ENCODE results near the gene CYP24A1.
"Not testable (repeated sequence)": the region's sequence is repeated elsewhere in the genome, so short reads cannot be mapped to it uniquely, and the experiment has no call there.

The CYP24A1 gene

DNA sequence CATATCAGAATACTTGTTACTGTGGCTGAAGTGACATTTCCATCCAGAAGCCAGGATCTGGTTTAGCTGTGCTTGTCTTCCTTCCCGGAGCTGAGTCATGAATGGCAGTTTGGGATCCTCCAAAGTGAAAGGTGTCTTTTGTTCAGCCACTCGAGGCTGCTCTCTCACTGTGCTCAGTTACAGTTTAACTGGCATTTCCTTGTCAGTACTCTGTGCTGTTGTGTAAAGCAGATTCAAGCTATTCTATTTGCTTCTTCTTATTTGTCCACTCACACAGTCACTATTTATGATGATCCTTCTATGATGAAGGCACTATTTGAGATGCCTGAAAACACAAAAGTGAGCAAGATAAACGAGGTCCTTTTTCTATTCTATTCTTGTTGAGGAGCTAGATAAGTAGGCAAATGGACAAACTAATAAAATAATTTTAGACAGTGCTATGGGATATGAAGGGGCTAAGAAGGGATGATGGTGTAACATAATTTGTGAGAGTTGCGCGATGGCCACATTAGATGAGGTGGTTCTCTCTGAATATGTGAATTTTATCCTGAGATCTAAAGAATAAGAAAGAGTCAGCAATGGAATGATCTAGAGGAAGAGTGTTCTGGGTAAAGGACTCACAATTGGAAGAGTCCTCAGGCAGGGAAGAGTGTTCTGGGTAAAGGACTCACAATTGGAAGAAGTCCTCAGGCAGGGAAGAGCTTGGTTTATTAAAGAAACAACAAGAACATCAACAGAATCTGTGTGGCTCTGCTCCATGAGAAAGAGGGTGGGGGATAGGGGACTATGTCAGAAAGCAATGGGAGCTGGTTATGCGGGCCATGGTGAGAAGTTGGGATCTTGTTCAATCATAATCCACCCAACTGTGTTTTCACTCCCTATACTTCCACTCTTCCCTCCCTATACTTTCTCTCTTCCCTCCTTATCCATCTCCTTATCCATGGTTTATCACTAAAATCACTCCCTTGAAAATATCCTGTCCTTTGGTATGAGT, 40.1 kb downstream of the CYP24A1 start:
- no peak for DNase-seq (ENCODE audit: low read depth)

GRCh38 chr20:54132612-54133433, 41.0 kb downstream of the CYP24A1 start:
- DNase-seq (ENCODE audit: low read depth) = no peak

- no peak for DNase-seq (ENCODE audit: low read depth)
Observed at GRCh38 chr20:54131675-54132611, 41.8 kb downstream of the CYP24A1 start.

- not testable (repeated sequence) for DNase-seq (ENCODE audit: low read depth)
Observed at GRCh38 chr20:54131125-54131524, 42.7 kb downstream of the CYP24A1 start.

DNA sequence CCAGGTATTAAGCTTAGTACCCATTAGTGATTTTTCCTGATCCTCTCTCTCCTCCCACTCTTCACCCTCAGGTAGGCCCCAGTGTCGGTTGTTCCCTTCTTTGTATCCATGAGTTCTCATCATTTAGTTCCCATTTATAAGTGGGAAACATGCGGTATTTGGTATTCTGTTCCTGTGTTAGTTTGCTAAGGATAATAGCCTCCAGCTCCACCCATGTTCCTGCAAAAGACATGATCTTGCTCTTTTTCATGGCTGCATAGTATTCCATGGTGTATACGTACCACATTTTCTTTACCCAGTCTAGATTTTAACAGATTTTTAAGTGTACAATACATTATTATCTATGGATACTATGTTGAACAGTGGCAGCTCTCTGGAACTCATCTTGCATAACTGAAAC, 44.4 kb downstream of the CYP24A1 start:
- no peak for DNase-seq (ENCODE audit: low read depth)

DNA sequence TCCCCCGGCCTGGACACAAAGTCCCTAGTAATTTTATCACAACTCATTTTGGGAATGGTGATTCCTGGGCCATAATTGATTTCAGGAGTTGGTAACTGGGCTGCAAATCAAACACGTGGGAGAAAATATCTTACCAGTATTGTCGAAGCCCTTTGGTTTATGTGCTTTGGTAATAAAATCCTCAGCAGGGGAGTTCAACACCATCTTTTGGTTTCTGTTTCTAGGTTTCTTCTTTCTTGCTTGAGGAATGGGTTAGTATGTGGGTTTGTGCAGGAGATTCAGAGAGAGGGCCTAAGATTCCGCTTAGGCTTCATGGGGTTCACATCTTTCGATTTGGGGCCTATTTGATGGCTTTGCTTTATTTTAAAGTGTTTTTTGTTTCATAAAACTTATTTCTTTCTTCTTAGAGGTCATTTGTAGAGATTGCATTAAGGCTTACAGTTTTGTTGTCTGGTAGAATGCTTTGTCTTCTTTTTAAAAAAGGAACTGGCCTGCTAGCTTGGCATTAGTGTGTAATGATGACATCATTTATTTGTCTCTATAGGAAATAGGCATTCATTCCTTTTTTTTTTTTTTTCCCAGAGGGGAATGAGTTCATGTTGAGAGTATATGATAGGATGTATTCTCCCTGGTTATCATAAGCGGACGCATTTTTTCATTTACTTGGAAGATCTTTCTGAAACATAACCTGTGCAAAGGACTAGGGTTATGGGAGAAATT, 45.8 kb downstream of the CYP24A1 start:
- DNase-seq (ENCODE audit: low read depth) = no peak

- DNase-seq (ENCODE audit: low read depth) = no peak
Observed at GRCh38 chr20:54126806-54127655, 46.8 kb downstream of the CYP24A1 start.

DNA sequence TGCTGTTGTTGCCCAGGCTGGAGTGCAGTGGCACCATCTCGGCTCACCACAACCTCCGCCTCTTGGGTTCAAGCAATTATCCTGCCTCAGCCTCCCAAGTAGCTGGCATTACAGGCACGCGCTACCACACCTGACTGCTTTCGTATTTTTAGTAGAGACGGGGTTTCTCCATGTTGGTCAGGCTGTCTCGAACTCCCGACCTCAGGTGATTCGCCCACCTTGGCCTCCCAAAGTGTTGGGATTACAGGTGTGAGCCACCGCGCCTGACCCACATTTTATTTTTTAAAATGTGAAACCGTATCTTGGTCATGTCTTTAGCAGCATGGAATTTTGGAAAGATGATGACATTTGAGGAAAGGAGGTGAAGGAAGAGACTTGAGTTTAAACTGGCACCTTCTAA, 47.5 kb downstream of the CYP24A1 start:
- DNase-seq (ENCODE audit: low read depth) = not testable (repeated sequence)

DNA sequence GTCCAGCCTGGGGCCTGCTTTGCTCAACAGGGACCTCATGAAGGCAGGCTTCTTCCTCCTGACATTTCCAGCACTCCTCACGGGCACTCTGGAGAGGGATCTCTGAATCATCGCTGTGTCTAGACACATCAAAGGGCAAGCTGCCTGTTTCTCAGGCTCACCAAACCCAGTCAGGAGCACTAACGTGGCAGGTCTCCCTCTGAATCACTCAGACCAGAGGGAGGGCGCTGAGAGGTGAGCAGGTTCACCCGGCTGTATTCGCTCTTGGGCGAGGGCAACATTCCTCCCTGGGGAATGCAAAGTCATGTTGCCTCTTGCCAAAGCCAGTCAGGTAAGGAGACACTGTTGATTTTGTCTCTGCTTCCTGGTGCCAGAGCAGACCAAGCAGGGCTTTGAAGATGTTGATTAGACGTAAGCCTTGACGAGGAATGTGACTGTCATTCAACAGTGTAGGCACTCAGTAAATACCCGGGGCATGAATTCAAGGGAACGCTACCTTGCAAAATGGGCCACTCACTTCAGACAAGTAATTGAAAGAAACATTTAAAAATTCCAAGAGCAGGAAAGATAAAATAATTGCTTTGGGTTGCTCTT, 50.1 kb downstream of the CYP24A1 start:
- no peak for DNase-seq (ENCODE audit: low read depth)

GRCh38 chr20:54122681-54123586, 50.9 kb downstream of the CYP24A1 start:
- DNase-seq (ENCODE audit: low read depth) = no peak

DNA sequence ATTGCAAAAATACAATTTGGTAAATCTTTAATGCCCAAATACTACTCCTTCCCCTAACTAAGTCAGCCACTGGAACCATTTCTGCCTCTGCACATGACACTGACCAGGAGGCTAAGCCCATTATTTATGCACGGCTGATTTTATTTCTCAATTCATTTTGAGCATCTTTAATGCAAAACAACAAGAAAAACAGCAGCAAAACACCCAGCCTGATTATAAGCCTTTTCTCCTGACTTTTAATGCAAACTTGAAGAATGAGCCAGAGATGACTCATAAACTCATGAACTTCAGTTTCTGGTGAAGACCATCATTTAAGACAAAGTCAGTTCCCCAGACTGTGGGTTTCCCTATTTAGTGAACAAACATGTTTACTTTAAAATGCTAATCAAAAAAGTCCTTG, 51.6 kb downstream of the CYP24A1 start:
- no peak for DNase-seq (ENCODE audit: low read depth)

GRCh38 chr20:54119744-54120143, 54.0 kb downstream of the CYP24A1 start:
- no peak for DNase-seq (ENCODE audit: low read depth)

DNA sequence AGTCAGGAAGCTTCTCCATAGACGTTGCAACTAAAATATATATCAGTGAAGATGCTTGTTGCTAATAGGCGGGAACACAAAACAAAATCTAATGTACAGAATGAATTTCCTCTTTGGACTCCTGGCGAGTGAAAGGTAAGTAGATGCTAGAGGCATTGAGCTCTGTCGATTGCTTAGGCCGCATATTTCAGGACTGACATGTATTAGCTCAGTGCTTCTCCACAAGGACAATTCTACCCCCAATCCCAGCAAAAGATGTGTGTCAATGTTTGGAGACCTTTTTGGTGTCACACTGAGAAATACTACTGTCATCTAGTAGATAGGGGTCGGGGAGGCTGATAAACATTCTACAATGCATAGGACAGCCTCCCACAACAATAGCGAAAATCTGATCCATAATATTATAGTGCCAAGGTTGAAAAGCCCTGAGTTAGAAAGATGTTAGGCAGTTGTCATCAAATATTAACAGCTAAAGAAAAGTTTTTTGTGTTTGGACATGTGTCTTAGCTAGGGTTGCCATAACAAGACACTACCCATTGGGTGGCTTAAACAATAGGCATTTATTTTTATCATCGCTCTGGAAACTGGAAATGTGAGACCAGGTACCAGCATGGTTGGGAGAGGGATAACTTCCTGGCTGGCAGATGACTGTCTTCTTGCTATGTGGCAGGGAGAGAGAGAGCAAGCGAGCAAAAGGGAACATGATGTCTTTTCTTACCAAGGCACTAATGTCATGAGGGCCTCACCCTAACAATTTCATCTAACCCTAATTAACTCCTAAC, 55.4 kb downstream of the CYP24A1 start:
- no peak for DNase-seq (ENCODE audit: low read depth)

DNA sequence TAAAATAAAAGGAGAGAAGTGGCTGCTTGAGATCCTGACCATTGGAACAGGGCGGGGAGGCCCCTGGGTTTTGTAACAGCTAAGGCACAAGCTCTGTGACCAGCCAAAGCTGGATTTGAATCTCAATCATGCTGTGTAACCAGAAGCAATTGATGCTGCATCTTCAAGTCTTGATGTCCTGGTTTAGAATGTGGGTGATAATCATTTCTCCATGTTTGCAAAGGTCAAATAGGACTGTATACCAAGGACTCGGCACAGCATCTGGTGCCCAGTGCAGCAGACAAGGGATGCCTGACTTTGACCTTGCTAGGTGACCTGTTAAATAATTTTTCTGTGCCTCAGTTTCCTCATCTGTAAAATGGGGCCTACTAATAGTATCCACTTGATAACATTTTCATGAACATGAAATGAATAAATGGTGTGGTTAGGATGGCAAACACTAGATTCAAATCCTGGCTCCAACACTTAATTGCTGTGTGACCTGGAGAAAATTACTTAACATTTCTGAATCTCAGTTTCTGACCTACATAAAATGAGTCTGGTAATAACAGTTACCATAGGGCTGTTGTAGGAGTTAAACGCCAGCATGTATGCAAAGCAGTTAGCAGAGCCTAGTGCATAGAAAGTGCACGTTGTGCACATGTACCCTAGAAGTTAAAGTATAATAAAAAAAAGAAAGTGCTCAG, 57.1 kb downstream of the CYP24A1 start:
- DNase-seq (ENCODE audit: low read depth) = no peak

DNA sequence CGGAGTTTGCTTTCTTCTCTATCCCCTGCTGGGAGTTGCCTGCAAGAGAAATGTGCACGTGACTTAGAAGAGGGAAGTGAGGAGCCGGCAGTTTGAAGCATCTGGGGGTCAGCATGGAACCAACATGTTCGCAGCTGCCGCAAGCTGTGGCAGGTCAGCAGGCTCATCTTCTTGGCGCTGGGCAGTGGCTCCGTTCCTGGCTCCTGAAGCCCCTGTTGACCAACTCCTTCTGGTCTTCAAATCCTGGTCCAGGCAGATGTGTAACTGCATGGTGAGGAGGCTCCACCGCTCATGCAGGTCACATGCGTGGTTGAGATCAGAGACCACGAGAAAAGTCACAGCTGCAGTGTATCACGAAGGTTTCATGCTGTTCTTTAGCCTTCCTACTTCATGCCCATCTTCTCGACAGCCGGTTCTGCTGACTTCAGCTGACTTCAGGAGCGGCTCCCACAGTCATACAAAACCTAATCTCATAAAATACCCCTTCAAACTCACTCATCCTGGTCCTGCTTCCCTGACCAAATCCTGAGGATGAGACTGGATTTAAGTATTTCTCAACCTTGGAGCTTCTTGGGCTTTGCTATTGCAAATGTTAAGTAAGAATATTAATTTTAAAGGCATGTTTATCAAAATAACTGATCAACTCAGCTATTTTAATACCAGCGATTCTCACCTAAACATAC, 58.5 kb downstream of the CYP24A1 start:
- DNase-seq (ENCODE audit: low read depth) = no peak

DNA sequence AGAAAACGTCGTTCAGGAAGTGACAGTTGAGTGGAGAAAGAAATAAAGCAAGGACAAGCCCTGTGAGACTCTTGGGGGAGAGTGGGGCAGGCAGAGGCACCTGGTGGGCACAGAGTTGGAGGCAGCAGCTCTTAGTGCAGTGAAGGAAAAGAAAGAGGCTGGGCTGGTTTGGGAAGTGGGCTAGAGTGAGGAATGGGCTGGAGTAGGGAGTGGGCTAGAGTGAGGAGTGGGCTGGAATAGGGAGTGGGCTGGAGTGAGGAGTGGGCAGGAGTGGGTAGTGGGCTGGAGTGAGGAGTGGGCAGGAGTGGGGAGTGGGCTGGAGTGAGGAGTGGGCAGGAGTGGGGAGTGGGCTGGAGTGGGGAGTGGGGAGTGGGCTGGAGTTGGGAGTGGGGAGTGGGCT, 59.7 kb downstream of the CYP24A1 start:
- no peak for DNase-seq (ENCODE audit: low read depth)

GRCh38 chr20:54113566-54113965, 60.2 kb downstream of the CYP24A1 start:
- no peak for DNase-seq (ENCODE audit: low read depth)

Measured in T-helper 22 cell (primary cell).